HG03045 (cell line): ENCODE measurements around the gene DDHD1.
"Not testable (repeated sequence)": the region's sequence is repeated elsewhere in the genome, so short reads cannot be mapped to it uniquely, and the experiment has no call there.

ENCODE experiments used
- ATAC-seq: cut with Tn5 transposase; IDR thresholded peaks from one replicate; pipeline ENCODE4 v1.9.1; 2021; ENCODE audit warnings: mild to moderate bottlenecking, moderate library complexity; ENCODE audit not compliant: unreplicated experiment

Gene DDHD1

GRCh38 chr14:53152887-53153701, at the start of gene DDHD1:
Gene DDHD1 (minus strand): TSS chr14:53153323. CDS start chr14:53153098, 225 bp downstream.
- ATAC-seq: peak; percentile 77

- ATAC-seq: no peak
Measured at GRCh38 chr14:53195949-53196348, 42.8 kb upstream of the DDHD1 start.

- no peak for ATAC-seq
Measured at GRCh38 chr14:53193193-53193592, 40.1 kb upstream of the DDHD1 start.

GRCh38 chr14:53192052-53192760, 39.1 kb upstream of the DDHD1 start:
- ATAC-seq: no peak

GRCh38 chr14:53190938-53191337, 37.8 kb upstream of the DDHD1 start:
- no peak for ATAC-seq

- ATAC-seq: no peak
Measured at GRCh38 chr14:53187921-53188463, 34.9 kb upstream of the DDHD1 start.

- no peak for ATAC-seq
Measured at GRCh38 chr14:53186532-53186931, 33.4 kb upstream of the DDHD1 start.

GRCh38 chr14:53183611-53184010, 30.5 kb upstream of the DDHD1 start:
- ATAC-seq: no peak

GRCh38 chr14:53183056-53183455, 29.9 kb upstream of the DDHD1 start:
- ATAC-seq: no peak

GRCh38 chr14:53181463-53182081, 28.4 kb upstream of the DDHD1 start:
- ATAC-seq: not testable (repeated sequence)

GRCh38 chr14:53180272-53181221, 27.4 kb upstream of the DDHD1 start:
- no peak for ATAC-seq

GRCh38 chr14:53179486-53180005, 26.4 kb upstream of the DDHD1 start:
- ATAC-seq: not testable (repeated sequence)

- ATAC-seq: no peak
Measured at GRCh38 chr14:53175375-53175774, 22.3 kb upstream of the DDHD1 start.

GRCh38 chr14:53174918-53175317, 21.8 kb upstream of the DDHD1 start:
- no peak for ATAC-seq

- no peak for ATAC-seq
Measured at GRCh38 chr14:53168786-53169185, 15.7 kb upstream of the DDHD1 start.

GRCh38 chr14:53167602-53168328, 14.6 kb upstream of the DDHD1 start:
- ATAC-seq: no peak

GRCh38 chr14:53161758-53162435, 8.8 kb upstream of the DDHD1 start:
- no peak for ATAC-seq

GRCh38 chr14:53156238-53156637, 3.1 kb upstream of the DDHD1 start:
- ATAC-seq: no peak

GRCh38 chr14:53153702-53154112, 584 bp upstream of the DDHD1 start:
- no peak for ATAC-seq
